ENCODE results near the gene CXCL17.

The CXCL17 gene

GRCh38 chr19:42380155-42380554, 62.6 kb downstream of the CXCL17 start:
- DNase-seq (ENCODE audit: insufficient read length, low spot score) (no peak), FAIRE-seq (no peak)
- no peak for TF ChIP-seq CTCF (IDR thresholded peaks at IDR 0.05; ENCODE audit: insufficient read depth, missing control alignments)
